Ishikawa (cell line): ENCODE data around the gene ABR.

ENCODE experiments used
- CEBPB ChIP-seq: IDR thresholded peaks from 2 replicates; pipeline ENCODE4 v1.6.1; 2012
- CREB1 ChIP-seq: IDR thresholded peaks from 2 replicates; pipeline ENCODE4 v1.6.1; 2012; ENCODE audit warnings: low read depth
- EGR1 ChIP-seq: IDR thresholded peaks from 2 replicates; pipeline ENCODE4 v1.6.1; 2012
- EP300 ChIP-seq: IDR thresholded peaks from 2 replicates; pipeline ENCODE4 v1.6.1; 2012; ENCODE audit warnings: borderline replicate concordance
- FOXM1 ChIP-seq: IDR thresholded peaks from 2 replicates; pipeline ENCODE4 v1.6.1; 2012; ENCODE audit warnings: low read depth, borderline replicate concordance
- NFIC ChIP-seq: IDR thresholded peaks from 2 replicates; pipeline ENCODE4 v1.6.1; 2012
- RAD21 ChIP-seq: IDR thresholded peaks from 2 replicates; pipeline ENCODE4 v1.6.1; 2012; ENCODE audit warnings: low read depth
- TAF1 ChIP-seq: IDR thresholded peaks from 2 replicates; pipeline ENCODE4 v1.6.1; 2012; ENCODE audit warnings: low read depth, mild to moderate bottlenecking
- TCF12 ChIP-seq: IDR thresholded peaks from 2 replicates; pipeline ENCODE4 v1.6.1; 2012; ENCODE audit warnings: low read depth
- TEAD4 ChIP-seq: IDR thresholded peaks from 2 replicates; pipeline ENCODE4 v1.6.1; 2012
- YY1 ChIP-seq: IDR thresholded peaks from 2 replicates; pipeline ENCODE4 v1.6.1; 2012; ENCODE audit warnings: low read depth
- ZBTB7A ChIP-seq: IDR thresholded peaks from 2 replicates; pipeline ENCODE4 v1.6.1; 2012; ENCODE audit warnings: low read depth
- TF ChIP-seq, protein P1 (sequence below): IDR thresholded peaks from 2 replicates; pipeline ENCODE4 v1.6.1; 2012
- TF ChIP-seq, protein P2 (sequence below): IDR thresholded peaks from 2 replicates; pipeline ENCODE4 v1.6.1; 2012; ENCODE audit warnings: low read depth, mild to moderate bottlenecking
- TF ChIP-seq, protein P3 (sequence below): IDR thresholded peaks from 2 replicates; pipeline ENCODE4 v1.6.1; 2012

The ABR gene

GRCh38 chr17:1022278-1023024 is 157.3 kb downstream of the ABR start:
- TF ChIP-seq TCF12 (no peak), YY1 (no peak), ZBTB7A (no peak), TAF1 (no peak), FOXM1 (no peak), CREB1 (no peak), NFIC (no peak), CEBPB (no peak), RAD21 (no peak), EP300 (no peak), TEAD4 (no peak), EGR1 (no peak)
- TF ChIP-seq, protein P1, sequence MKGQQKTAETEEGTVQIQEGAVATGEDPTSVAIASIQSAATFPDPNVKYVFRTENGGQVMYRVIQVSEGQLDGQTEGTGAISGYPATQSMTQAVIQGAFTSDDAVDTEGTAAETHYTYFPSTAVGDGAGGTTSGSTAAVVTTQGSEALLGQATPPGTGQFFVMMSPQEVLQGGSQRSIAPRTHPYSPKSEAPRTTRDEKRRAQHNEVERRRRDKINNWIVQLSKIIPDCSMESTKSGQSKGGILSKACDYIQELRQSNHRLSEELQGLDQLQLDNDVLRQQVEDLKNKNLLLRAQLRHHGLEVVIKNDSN, result no peak
- TF ChIP-seq, protein P2, sequence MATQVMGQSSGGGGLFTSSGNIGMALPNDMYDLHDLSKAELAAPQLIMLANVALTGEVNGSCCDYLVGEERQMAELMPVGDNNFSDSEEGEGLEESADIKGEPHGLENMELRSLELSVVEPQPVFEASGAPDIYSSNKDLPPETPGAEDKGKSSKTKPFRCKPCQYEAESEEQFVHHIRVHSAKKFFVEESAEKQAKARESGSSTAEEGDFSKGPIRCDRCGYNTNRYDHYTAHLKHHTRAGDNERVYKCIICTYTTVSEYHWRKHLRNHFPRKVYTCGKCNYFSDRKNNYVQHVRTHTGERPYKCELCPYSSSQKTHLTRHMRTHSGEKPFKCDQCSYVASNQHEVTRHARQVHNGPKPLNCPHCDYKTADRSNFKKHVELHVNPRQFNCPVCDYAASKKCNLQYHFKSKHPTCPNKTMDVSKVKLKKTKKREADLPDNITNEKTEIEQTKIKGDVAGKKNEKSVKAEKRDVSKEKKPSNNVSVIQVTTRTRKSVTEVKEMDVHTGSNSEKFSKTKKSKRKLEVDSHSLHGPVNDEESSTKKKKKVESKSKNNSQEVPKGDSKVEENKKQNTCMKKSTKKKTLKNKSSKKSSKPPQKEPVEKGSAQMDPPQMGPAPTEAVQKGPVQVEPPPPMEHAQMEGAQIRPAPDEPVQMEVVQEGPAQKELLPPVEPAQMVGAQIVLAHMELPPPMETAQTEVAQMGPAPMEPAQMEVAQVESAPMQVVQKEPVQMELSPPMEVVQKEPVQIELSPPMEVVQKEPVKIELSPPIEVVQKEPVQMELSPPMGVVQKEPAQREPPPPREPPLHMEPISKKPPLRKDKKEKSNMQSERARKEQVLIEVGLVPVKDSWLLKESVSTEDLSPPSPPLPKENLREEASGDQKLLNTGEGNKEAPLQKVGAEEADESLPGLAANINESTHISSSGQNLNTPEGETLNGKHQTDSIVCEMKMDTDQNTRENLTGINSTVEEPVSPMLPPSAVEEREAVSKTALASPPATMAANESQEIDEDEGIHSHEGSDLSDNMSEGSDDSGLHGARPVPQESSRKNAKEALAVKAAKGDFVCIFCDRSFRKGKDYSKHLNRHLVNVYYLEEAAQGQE, result no peak

DNA sequence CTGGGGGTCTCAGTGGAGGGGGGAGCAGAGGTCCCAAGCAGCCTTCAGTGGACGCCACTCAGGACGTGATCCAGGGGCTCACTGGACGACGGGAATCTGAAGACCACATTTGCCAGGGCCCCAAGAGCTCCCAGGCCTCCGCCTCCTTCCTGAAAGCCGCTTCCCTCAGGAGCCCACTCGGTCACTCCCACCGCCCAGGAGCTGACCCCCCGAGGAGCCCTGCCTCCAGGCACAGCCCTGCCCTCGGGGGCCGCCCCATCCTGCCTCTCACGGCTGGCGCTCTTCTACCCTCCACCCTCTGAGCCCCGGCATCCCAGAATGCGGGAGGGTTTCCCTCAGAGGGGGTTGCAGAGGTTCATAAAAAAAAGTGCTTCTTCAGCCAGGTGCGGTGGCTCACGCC is 158.6 kb downstream of the ABR start:
- no peak for TF ChIP-seq EP300
- TF ChIP-seq YY1, result no peak
- TF ChIP-seq, protein P3, sequence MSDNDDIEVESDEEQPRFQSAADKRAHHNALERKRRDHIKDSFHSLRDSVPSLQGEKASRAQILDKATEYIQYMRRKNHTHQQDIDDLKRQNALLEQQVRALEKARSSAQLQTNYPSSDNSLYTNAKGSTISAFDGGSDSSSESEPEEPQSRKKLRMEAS, result no peak
- no peak for TF ChIP-seq EGR1
- TF ChIP-seq, protein P2, result no peak
- TF ChIP-seq CEBPB, result no peak
- TF ChIP-seq TCF12, result no peak

DNA sequence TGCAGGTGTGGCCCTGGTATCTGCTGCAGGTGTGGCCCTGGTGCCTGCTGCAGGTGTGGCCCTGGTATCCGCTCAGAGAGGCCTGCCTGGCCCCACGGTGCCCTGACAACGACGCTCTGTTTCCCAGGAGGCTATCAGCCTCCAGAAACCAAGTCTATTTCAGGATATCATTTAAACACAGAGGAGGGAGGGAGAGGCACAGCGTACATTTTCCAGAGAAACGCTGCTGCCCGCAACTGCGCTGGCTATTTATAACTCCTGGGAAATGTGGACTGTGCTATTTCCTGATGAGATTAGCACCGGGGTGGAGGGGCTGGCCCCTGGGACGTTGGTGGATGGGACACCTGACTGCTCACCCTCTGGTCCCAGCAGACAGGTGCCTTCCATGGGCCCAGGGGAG is 160.3 kb downstream of the ABR start:
- TF ChIP-seq NFIC (no peak), FOXM1 (no peak), RAD21 (no peak), EGR1 (no peak), ZBTB7A (no peak), TCF12 (no peak), TEAD4 (no peak), CEBPB (no peak), CREB1 (no peak), TAF1 (no peak), YY1 (no peak), EP300 (no peak)
- TF ChIP-seq, protein P1, result no peak
- TF ChIP-seq, protein P2, result no peak
- TF ChIP-seq, protein P3, result no peak

GRCh38 chr17:1018547-1018946 is 161.2 kb downstream of the ABR start:
- TF ChIP-seq RAD21, result no peak
- TF ChIP-seq, protein P2, result no peak
- TF ChIP-seq CREB1, result no peak
- TF ChIP-seq TCF12, result no peak
- TF ChIP-seq, protein P1, result no peak
- TF ChIP-seq ZBTB7A, result no peak
- TF ChIP-seq EGR1, result no peak
- no peak for TF ChIP-seq FOXM1
- TF ChIP-seq TAF1, result no peak
- TF ChIP-seq TEAD4, result no peak
- TF ChIP-seq YY1, result no peak
- no peak for TF ChIP-seq CEBPB
- TF ChIP-seq, protein P3, result no peak
- no peak for TF ChIP-seq EP300
